ENCODE measurements around the gene FGFBP2. TPM values are rescaled to one million over a fixed set of nuclear protein-coding genes. Genes with fewer than 3 reads are reported as not detected.

FGFBP2 gene
- total and polyA plus RNA-seq, 10 donors: 0.47 to 16.8 (median 4.2) TPM

DNA sequence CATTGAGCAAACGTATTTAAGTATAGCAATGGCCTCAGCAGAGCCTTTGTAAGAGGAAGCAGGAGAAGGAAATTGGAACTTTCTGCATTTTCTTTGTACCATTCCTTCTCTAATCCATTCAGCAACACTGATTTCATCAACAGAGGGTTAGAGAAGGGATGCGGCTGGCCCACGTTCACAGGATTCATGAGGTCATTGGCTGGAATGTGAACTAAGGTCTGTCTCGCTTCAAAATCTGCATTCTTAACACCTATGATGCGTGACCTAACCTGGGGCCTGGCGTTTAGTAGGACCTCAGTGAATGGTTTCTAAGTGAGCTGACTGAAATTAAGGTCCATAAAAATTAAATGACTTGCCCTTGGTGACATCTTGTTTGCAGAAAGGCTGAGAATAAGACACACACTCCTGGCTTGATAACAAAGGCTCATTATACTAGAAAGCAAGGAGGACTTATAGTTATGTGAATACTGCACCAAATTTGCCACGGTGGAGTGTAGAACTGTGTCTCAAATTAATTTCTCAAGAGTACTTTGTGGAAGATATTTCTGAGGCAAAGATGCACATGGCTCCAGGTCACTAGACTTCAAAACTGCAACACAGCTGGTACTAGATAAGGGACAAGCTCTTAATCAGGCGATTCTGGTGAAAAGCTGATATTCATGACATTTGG, 49.9 kb downstream of the FGFBP2 start:
- Histone ChIP-seq H3K36me3 (no peaks in the 10 kb centered on the region), H3K27ac (no peak overlapping the region), H3K27me3 (replicated peaks in 1 of 7) (no peaks in the 10 kb centered on the region), H3K9me3 (peaks cover 0 to 5% (median 0%) of the 10 kb centered on the region in 8 donors), H3K4me1 (no peaks in the 10 kb centered on the region), H3K4me3 (no peak overlapping the region)
- 77 to 87% (median 80%) methylated on average over 8 of the region's 8 CpGs for WGBS, 5 donors
- intact Hi-C loops (cut with DNase I; ENCODE audit: low total_unique reads): no loop called here
- TF ChIP-seq POLR2AphosphoS5 (IDR thresholded peaks at IDR 0.05) (no peak), POLR2A (IDR thresholded peaks at IDR 0.05) (no peak)
- TF ChIP-seq, protein P1, sequence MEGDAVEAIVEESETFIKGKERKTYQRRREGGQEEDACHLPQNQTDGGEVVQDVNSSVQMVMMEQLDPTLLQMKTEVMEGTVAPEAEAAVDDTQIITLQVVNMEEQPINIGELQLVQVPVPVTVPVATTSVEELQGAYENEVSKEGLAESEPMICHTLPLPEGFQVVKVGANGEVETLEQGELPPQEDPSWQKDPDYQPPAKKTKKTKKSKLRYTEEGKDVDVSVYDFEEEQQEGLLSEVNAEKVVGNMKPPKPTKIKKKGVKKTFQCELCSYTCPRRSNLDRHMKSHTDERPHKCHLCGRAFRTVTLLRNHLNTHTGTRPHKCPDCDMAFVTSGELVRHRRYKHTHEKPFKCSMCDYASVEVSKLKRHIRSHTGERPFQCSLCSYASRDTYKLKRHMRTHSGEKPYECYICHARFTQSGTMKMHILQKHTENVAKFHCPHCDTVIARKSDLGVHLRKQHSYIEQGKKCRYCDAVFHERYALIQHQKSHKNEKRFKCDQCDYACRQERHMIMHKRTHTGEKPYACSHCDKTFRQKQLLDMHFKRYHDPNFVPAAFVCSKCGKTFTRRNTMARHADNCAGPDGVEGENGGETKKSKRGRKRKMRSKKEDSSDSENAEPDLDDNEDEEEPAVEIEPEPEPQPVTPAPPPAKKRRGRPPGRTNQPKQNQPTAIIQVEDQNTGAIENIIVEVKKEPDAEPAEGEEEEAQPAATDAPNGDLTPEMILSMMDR (IDR thresholded peaks at IDR 0.05 in 8 of 11, conservative IDR thresholded peaks at IDR 0.05 in 3 of 11): no peak
- DNase-seq: no peak

DNA sequence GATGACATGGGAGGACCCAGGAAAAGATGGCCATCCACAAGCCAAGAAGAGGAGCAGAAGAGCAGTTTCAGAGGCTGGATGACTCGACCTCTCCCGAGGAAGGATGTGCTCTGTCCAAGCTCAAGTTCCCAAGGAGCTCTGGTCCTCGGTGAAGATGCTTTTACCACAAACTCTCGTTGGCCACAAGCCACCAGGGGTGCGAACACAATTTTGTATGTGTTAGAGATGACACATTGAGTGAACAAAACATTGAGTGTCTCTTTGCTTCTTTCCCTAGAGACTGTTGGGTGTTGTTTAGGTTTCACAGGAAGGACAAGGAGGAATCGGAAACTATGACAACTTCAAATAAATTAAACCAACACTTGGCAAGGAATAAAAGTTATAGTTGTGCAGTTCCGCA, 50.7 kb downstream of the FGFBP2 start:
- Histone ChIP-seq H3K36me3 (no peaks in the 10 kb centered on the region), H3K4me1 (no peaks in the 10 kb centered on the region), H3K9me3 (peaks cover 0 to 5% (median 0%) of the 10 kb centered on the region in 8 donors), H3K27me3 (replicated peaks in 1 of 7) (no peaks in the 10 kb centered on the region), H3K4me3 (no peak overlapping the region), H3K27ac (no peak overlapping the region)
- 55 to 71% (median 67%) methylated on average over 7 of the region's 7 CpGs for WGBS, 5 donors
- intact Hi-C loops (cut with DNase I; ENCODE audit: low total_unique reads): no loop called here
- TF ChIP-seq POLR2AphosphoS5 (IDR thresholded peaks at IDR 0.05): no peak
- DNase-seq: no peak

Other genes with a start within 250 kb of the FGFBP2 start
- gene CD38, start 184.8 kb downstream of the FGFBP2 start, total RNA-seq: 10 to 100 TPM; 45.1 to 92.9 (median 62.7) TPM
- gene CD38, start 184.8 kb downstream of the FGFBP2 start, polyA plus RNA-seq: 1 to 10 TPM; 4.9 to 9.5 (median 5.8) TPM
- gene FGFBP1, start 24.4 kb downstream of the FGFBP2 start, total RNA-seq: not detected
- gene FGFBP1, start 24.4 kb downstream of the FGFBP2 start, polyA plus RNA-seq: under 1 TPM in 2 of 3 donors, not detected in 1; 0.08 to 0.10 TPM
- gene PROM1, start 120.8 kb upstream of the FGFBP2 start, total RNA-seq: 1 to 10 TPM in 5 of 7 donors, under 1 TPM in 2; 0.60 to 4.6 (median 1.1) TPM
- gene PROM1, start 120.8 kb upstream of the FGFBP2 start, polyA plus RNA-seq: under 1 TPM; 0.15 to 0.45 (median 0.20) TPM

Data from spleen (tissue), 11 donors.